ENCODE results near the gene GDNF.

GDNF gene

DNA sequence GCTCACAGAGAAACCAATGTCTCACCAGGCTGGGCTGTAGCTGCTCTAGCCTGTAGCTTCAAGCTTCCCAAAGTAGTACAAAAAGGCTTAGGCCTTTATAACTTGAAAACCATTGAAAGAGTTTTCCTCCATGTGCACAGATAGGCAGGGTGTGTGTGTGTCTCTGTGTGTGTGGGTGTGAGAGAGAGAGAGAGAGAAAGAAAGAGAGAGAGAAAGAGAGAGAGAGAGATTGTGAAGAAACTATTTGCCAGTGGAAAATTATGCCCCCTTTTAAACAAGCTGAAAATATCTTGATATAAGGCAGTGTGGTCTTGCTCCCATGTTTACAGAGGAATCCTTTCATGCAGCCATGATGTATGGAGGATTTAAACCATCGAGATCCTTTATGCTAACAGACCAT is 17.9 kb upstream of the GDNF start:
- no peak overlapping the region for H3K4me3 ChIP-seq (ENCODE audit: low read depth, low read length, poor library complexity, severe bottlenecking)
- no peaks in the 10 kb centered on the region for H3K79me2 ChIP-seq (ENCODE audit: insufficient read depth, low read length)
- TF ChIP-seq CTCF (IDR thresholded peaks at IDR 0.05; ENCODE audit: low read length), result no peak
- TF ChIP-seq EZH2 (IDR thresholded peaks at IDR 0.05; ENCODE audit: borderline replicate concordance, low read length), result no peak
- no peaks in the 10 kb centered on the region for H3K27me3 ChIP-seq (ENCODE audit: insufficient read depth, low read length)
- H3K36me3 ChIP-seq (ENCODE audit: insufficient read depth, low read length), result no peaks in the 10 kb centered on the region
- no peak overlapping the region for H3K9ac ChIP-seq (ENCODE audit: low read length)
- no peak overlapping the region for H2AFZ ChIP-seq (ENCODE audit: low read length)
- no peaks in the 10 kb centered on the region for H3F3A ChIP-seq (ENCODE audit: insufficient read depth, low read length)
- H3K27ac ChIP-seq (ENCODE audit: low read depth, low read length, poor library complexity, severe bottlenecking), result no peak overlapping the region
- H3K4me2 ChIP-seq (ENCODE audit: low read length), result no peak overlapping the region
- no peaks in the 10 kb centered on the region for H3K9me3 ChIP-seq (ENCODE audit: low read length)
- no peaks in the 10 kb centered on the region for H3K9me2 ChIP-seq (ENCODE audit: low read depth, low read length)
- peaks cover 17% of the 10 kb centered on the region for H3K4me1 ChIP-seq (ENCODE audit: insufficient read depth, low read length, severe bottlenecking)
- no peaks in the 10 kb centered on the region for H4K20me1 ChIP-seq (ENCODE audit: insufficient read depth, low read length)

- Histone ChIP-seq H3K4me1 (ENCODE audit: insufficient read depth, low read length, severe bottlenecking) (peaks cover 18% of the 10 kb centered on the region), H3K27me3 (ENCODE audit: insufficient read depth, low read length) (no peaks in the 10 kb centered on the region), H2AFZ (ENCODE audit: low read length) (no peak overlapping the region), H4K20me1 (ENCODE audit: insufficient read depth, low read length) (no peaks in the 10 kb centered on the region), H3K9ac (ENCODE audit: low read length) (no peak overlapping the region), H3K9me2 (ENCODE audit: low read depth, low read length) (no peaks in the 10 kb centered on the region), H3K79me2 (ENCODE audit: insufficient read depth, low read length) (no peaks in the 10 kb centered on the region), H3K36me3 (ENCODE audit: insufficient read depth, low read length) (no peaks in the 10 kb centered on the region), H3K4me2 (ENCODE audit: low read length) (no peak overlapping the region), H3K4me3 (ENCODE audit: low read depth, low read length, poor library complexity, severe bottlenecking) (no peak overlapping the region), H3K9me3 (ENCODE audit: low read length) (no peaks in the 10 kb centered on the region), H3K27ac (ENCODE audit: low read depth, low read length, poor library complexity, severe bottlenecking) (no peak overlapping the region), H3F3A (ENCODE audit: insufficient read depth, low read length) (no peaks in the 10 kb centered on the region)
- TF ChIP-seq EZH2 (IDR thresholded peaks at IDR 0.05; ENCODE audit: borderline replicate concordance, low read length) (no peak), CTCF (IDR thresholded peaks at IDR 0.05; ENCODE audit: low read length) (no peak)
Observed at GRCh38 chr5:37855438-37855837, 15.6 kb upstream of the GDNF start.

- H3K9me3 ChIP-seq (ENCODE audit: low read length), result no peaks in the 10 kb centered on the region
- no peak overlapping the region for H3K4me3 ChIP-seq (ENCODE audit: low read depth, low read length, poor library complexity, severe bottlenecking)
- H3K27me3 ChIP-seq (ENCODE audit: insufficient read depth, low read length), result no peaks in the 10 kb centered on the region
- H3K36me3 ChIP-seq (ENCODE audit: insufficient read depth, low read length), result no peaks in the 10 kb centered on the region
- H3K9ac ChIP-seq (ENCODE audit: low read length), result no peak overlapping the region
- H4K20me1 ChIP-seq (ENCODE audit: insufficient read depth, low read length), result no peaks in the 10 kb centered on the region
- H2AFZ ChIP-seq (ENCODE audit: low read length), result no peak overlapping the region
- no peaks in the 10 kb centered on the region for H3K79me2 ChIP-seq (ENCODE audit: insufficient read depth, low read length)
- H3K4me2 ChIP-seq (ENCODE audit: low read length), result no peak overlapping the region
- TF ChIP-seq EZH2 (IDR thresholded peaks at IDR 0.05; ENCODE audit: borderline replicate concordance, low read length) (no peak), CTCF (IDR thresholded peaks at IDR 0.05; ENCODE audit: low read length) (no peak)
- H3K4me1 ChIP-seq (ENCODE audit: insufficient read depth, low read length, severe bottlenecking), result peaks cover 20% of the 10 kb centered on the region
- H3K9me2 ChIP-seq (ENCODE audit: low read depth, low read length), result no peaks in the 10 kb centered on the region
- no peak overlapping the region for H3K27ac ChIP-seq (ENCODE audit: low read depth, low read length, poor library complexity, severe bottlenecking)
- H3F3A ChIP-seq (ENCODE audit: insufficient read depth, low read length), result no peaks in the 10 kb centered on the region
Observed at GRCh38 chr5:37851305-37851704, 11.5 kb upstream of the GDNF start.
